GM18517 (cell line): ENCODE results near the gene DGKG.

Experiments used
- ATAC-seq: cut with Tn5 transposase; IDR thresholded peaks from one replicate; pipeline ENCODE4 v1.9.1; 2021; ENCODE audit warnings: mild to moderate bottlenecking, moderate library complexity; ENCODE audit not compliant: unreplicated experiment

DGKG gene

DNA sequence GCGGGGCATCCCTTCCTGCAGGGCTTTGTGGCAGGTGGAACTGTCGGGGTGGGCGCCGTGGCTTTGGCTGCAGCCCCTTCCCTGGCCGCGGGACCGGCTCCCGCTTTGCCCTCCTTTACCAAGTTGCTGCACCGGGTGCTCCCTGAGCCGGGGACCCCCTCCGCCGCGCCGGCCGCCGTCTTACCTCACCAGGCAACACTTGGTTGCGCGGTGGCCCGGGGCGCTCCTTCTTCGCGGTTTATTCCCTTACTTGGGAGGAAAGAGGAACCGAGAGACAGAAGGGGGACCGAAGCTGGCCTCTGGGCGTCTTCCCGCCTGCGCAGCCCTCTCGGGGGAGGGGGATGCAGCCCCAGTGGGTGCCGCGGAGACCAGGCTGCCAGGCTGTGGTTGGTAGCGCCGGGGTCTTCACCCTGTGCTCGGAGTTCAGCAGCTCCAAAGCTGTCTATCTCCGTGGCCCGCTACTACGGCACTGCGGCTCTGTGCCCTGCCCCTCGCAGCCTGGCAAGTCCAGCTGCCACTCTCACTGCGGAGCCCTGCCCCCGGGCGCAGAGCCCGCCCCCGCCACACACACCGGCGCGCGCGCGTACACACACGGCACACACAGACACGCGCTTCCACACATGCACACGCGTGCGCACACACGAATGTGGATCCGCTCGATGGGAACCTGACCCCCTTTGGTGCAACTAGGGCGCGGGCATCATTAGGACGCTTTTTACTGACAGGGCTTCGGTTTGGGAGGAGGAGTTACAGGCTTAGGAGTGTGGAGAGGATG lies at the start of gene DGKG:
TSS of gene DGKG (minus strand) at position 473 of the 775 bp plus-strand sequence. CDS start 41,775 bp downstream, outside the sequence.
- ATAC-seq = no peak

- no peak for ATAC-seq
Observed at GRCh38 chr3:186411089-186411488, 49.1 kb upstream of the DGKG start.

DNA sequence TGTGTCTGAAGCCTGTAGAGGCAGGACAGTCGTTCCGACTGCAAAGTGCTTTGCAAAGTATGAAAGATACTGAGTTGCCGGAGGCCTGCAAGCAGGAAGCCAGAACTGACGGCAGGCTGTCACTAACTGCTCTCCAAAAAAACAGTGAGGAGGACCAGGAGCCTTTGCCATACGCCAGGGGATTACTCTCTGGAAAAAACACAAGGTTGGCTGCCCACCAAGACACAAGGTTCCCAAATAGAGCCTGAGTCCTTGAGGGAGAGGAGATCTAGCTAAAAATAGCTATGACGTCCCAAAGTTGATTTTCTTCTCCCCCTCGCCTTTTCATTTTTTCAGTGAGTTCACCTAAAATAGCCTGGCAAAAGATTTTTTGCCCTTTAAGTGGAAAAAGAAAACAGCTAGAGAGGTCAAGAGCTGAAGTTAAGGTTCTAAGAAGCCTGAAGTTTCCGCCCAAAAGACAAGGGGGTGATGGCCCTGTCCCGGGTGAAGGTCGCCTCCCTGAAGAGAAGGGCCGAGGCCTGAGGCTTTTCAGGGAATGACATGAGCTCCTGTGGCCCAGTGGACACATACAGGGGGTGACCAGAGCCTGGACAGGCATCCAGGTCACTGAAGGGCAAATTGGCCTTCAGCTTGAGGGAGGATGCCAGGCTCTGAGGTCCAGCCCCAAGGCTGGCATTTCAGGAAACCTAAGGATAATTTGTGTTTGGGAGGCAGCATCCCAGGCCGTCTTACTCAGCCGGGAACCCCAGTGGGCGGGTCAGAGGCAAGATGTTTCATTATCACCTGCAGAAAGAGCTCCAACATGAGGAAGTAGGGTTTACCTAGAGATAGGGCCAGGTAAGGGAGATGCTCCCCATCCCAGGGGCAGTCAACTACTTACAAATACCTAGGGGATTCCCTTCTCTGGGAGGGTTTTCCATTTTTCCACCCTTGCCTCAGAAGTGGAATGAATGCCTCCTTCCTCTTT lies 44.9 kb upstream of the DGKG start:
- no peak for ATAC-seq

GRCh38 chr3:186401556-186401955 lies 39.5 kb upstream of the DGKG start:
- no peak for ATAC-seq

DNA sequence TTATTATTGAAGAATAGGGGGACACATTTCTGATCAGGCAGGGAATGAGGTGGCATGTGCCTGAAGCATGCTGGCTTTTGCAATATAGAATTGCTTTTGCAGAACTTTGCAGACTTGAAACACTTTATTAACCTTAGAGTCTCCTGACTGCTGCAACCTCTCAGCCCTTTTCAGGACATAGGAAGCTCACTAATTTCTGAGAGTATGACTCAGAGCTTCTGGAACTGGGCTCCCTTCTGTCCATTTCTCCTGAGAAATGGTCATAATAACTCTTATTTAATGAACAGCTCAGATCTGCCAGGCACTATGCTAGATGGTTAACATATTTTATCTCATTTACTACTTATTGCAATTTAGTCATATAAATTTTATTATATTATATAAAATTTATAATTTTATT lies 38.6 kb upstream of the DGKG start:
- ATAC-seq = no peak

- ATAC-seq = no peak
Observed at GRCh38 chr3:186400026-186400425, 38.0 kb upstream of the DGKG start.

GRCh38 chr3:186394566-186395217 lies 32.7 kb upstream of the DGKG start:
- no peak for ATAC-seq

GRCh38 chr3:186386883-186387560 lies 25.0 kb upstream of the DGKG start:
- ATAC-seq = no peak

- no peak for ATAC-seq
Observed at GRCh38 chr3:186385856-186386602, 24.0 kb upstream of the DGKG start.

- no peak for ATAC-seq
Observed at GRCh38 chr3:186383026-186383993, 21.3 kb upstream of the DGKG start.

- no peak for ATAC-seq
Observed at GRCh38 chr3:186382217-186382885, 20.3 kb upstream of the DGKG start.

DNA sequence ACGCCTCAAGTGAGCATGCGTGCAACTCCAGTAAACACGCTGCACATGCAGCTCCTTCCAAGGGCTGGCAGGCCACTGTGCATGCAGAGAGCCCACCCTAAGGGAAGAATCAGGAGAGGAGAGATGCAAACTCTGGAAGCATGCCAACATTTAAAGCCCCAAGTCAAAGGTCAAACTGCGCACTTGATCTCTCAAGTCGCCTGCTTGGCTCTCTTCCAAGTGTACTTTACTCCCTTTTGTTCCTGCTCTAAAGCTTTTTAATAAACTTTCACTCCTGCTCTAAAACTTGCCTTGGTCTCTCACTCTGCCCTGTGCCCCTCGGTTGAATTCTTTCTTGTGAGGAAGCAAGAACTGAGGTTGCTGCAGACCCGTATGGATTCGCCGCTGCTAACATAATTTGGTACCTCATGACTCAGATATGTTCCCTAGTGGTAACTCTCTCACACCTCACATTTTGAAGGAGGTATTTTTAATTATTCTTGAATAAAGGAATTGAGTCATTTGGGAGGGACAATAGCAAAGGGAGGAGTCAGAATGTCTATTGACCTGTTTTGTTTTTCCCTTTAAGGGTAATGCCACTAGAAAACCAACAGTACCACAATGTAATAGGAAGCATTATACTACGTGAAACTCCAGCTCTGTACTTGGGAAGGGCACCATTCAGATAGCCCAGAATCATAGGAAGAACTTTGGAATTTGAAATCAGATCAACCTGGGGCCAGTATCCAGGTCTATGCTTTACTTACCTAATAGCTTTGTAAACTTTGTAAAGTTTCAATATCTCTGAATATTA lies 19.6 kb upstream of the DGKG start:
- no peak for ATAC-seq

DNA sequence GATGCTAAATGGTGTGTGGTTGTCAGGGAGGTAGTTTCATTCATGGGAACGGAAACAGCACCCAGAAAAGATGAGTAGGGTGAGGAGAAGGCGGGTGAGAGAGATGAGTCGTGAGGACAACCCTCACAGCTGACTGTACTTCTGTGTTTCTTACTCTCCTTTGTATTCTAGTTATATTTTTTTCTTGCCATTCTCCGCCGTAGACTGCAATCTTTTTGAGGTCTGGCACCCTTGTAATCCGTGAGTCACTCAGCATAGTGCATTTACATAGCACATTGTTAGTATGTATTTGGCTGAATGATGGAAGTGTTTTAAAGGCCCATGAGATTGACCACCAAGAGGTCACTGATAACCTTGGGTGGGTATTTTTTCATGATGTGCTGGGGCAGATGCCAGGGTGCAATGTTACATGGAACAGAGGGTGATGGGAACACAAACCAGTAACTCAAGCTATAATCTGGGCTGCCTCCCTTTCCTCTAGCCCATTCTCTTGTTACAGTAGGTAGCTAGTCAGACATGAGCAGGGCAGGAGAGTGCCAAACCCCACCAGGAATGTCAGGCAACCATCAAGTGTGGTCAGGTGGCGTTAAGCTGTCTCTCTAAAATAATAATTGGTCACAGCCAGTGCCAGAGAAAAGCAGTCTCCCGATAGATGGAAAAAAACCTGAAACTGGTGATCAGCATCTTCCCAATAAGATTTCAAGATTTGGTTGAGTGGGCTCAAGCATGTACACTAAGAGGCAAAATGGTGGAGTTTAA lies 18.8 kb upstream of the DGKG start:
- ATAC-seq = no peak

DNA sequence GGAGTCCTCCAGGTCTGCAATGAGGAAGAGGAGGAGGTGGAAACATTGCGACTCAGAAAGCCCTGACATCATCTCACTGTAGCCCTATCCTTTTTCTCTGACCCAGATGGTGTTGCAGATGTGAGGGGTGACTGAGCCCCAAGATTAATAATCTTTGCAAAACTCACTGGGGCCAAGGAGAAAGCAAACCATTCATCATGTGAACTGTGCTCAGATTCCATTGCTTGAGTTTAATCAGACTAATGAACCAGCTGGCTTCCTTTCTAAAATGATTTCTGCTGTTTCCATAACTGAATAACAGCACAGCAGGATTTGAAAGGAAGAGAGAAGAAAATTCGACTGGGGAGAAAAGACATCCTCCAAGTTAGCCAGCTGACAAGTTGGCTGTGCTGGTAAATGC lies 13.4 kb upstream of the DGKG start:
- ATAC-seq = no peak

DNA sequence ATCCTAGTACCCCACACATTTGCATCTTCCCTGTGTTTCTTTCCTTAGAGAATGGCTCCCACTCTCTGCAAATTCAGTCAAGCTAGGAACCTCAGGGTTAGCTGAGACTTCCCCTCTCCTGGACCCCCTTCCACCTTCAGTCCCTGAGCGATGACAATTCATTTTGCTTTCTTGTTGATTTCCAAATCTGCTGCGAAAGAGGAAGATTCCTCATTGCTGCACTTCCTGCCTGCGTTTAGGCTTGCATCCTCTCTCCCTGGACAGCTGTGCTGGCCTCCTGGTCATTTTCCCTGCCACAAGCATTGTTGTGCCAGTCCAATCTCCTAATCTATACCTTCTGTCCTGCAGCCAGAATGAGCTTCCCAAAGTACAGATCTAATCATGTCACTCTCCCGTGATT lies 12.3 kb upstream of the DGKG start:
- ATAC-seq = no peak

DNA sequence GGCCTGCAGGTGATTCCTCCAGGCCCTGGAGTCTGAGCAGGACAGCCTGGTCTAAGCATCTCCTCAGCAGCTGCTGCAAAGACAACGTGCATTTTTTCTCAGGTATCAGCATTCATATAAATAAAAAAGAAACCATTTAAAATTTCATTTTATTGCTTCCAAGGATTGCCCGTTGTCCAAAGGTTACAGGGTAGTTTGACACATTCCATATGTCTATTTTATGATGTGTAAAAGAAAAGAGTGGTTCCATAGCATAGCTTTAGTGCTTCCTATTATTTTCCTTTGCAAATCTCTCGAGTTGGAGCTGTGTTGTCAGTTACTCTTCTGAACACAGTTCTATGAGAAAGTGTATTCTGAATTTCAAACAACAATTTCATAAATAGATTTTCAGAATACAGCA lies 7.2 kb upstream of the DGKG start:
- ATAC-seq = no peak

GRCh38 chr3:186368717-186369116 lies 6.7 kb upstream of the DGKG start:
- no peak for ATAC-seq
